GM21737 (cell line): ENCODE measurements around the gene GHRHR.

ENCODE experiments used
- ATAC-seq: cut with Tn5 transposase; IDR thresholded peaks from one replicate; pipeline ENCODE4 v1.9.1; 2021; ENCODE audit warnings: mild to moderate bottlenecking, moderate library complexity; ENCODE audit not compliant: unreplicated experiment

GHRHR gene

DNA sequence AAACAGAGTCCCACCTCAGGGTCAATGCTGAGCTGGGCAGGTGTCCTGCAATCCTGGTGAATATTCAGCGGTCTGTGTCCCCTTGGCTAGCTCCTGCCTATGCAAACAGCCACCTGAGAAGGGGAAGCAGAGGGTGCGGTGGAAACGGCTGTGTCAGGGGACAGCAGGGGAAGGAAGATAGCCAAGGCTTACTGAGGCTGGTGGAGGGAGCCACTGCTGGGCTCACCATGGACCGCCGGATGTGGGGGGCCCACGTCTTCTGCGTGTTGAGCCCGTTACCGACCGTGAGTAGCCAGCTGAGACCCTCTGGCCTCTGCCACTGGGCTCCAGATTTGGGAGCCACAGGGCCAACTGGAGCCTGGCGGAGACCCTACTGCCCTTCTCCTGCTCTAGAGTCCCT lies at the start of gene GHRHR:
Gene GHRHR (plus strand): TSS at position 112 of the 400 bp plus-strand sequence. CDS start 116 bp downstream, at position 228.
- ATAC-seq: no peak

DNA sequence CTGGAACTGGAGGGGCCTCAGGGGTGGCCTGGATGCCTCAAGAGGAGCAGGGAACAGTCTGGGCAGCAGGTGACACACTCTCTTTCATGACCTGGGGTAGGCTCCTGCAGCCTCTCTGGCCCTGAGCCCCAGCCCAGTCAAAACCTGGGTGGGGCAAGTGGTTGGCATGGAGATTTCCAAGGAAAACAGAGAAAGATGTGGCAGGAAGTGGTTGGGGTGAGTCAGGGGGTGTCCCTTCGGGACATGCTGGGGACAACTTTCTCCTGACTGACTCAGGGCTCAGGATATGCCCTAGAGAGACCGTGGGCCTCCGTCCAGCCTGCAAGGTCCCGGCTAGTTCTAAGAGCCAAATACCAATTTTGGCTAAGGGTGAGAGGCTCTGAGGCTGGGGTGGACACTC lies 49.2 kb upstream of the GHRHR start:
- ATAC-seq: no peak

- no peak for ATAC-seq
These were observed 48.6 kb upstream of the GHRHR start for GRCh38 chr7:30915005-30915601.

- no peak for ATAC-seq
These were observed 48.0 kb upstream of the GHRHR start for GRCh38 chr7:30915751-30916150.

DNA sequence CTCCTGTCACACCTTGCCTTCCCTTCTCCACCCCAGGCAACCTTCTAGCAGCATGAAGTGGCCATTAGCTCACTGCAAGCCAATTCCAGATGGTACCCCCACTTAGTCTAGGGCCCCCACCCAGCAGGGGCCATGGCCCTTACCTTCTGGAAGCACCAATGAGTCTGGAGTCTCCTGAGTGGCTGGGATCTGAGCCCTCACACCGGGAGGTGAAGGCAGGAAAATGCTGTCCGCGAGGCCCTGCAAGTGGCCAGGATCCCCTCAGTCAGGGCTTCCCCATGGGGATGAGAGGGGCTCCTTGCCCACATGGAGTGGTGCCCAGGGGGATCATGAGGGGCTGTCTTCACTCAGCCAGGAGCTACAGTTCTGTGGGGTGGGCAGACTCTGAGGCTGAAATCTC lies 47.5 kb upstream of the GHRHR start:
- no peak for ATAC-seq

DNA sequence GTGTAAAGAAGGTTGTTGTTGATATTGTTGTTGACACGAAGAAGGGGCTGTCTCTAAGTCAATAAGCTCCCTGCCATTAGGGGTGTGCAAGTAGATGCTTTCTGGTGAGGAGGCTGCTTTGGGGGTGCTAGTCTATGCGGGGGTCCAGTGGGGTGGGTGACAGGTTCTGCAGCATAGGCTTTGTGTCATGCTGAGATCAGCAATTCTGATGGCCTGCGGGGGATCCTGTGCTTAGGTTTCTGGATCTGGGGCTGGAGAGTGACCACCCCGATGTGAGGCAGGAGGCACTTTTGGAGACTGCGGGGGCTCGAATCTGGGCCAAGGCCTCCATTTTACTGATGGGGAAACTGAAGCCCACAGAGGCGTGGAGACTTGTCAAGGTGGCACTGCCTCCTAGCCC lies 47.0 kb upstream of the GHRHR start:
- no peak for ATAC-seq

DNA sequence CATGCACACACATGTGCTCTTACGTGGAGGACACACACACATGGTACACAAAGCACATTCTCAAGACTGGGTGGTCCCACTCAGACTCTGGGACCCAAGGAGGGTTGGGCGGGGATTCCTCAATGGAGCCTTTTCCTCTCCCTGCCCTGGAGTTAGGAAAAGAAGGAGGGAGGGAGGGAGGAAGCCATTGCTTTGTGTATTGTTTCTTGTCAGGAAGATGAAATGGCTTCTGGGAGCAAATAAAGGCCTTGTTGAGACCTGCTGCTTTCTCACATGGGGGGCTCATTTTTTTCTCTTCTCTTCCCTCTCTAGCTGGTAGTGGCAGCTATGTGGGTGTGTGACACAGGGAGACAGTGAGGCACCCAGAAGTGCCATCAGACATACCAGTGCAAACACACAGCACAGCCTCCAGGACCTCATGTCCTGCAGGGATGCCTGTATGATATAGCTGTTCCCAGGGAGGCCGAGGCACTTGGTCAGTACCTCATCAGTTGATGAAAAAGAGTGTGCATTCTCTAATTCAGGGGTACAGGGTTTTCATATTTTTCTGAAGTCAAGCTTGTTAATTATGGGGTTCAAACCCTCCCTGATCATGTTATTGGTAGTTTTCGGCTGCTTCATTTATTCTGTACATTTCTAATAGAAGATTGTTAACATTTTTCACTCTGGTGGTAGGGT lies 46.4 kb upstream of the GHRHR start:
- ATAC-seq: no peak

DNA sequence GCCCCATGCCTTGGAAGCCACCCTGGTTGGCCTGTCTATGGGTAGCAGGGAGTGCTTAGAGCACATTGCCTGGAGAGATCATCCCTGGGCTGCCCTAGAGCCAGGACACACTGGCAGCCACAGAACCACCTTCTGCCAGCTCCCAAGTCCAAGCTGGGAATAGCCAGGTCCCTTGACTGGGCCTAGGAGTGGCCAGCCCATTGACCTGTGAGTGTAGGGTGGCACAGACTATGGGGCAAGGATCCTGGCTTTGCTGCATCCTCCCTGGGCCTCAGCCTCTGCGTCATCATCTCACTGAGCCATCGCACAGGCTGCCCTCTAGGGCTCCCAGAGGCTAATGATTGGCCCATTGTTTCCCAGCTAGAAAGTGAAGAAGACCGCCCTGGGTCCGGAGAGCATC lies 45.1 kb upstream of the GHRHR start:
- ATAC-seq: no peak

DNA sequence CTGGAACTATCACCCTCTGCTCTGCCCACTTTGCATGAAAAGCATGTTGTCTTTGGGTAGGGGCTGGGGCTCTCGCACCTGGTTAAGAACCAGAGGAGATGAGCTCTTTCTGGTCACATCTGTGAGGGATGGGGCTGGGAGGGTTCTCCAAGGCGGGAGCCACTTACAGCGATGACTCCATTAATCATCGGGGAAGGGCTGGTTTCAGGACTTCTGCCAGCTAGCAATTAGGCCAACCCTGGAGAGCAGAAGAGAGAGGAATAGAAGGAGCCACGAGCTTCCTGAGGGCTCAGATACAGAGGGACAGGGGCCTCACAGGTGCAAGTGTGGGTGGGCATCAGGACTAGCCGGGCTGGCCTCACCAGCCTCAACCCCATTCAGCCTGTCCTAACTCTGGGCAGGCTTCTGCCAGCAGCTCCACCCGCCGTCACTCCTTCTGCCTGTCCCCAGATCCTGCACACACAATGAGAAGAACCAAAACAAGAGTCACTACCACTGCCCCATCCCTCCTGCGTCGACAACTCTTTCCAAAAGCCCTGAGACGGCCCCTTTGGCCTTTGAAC lies 43.7 kb upstream of the GHRHR start:
- ATAC-seq: no peak

- ATAC-seq: no peak
These were observed 42.9 kb upstream of the GHRHR start for GRCh38 chr7:30920584-30921539.

DNA sequence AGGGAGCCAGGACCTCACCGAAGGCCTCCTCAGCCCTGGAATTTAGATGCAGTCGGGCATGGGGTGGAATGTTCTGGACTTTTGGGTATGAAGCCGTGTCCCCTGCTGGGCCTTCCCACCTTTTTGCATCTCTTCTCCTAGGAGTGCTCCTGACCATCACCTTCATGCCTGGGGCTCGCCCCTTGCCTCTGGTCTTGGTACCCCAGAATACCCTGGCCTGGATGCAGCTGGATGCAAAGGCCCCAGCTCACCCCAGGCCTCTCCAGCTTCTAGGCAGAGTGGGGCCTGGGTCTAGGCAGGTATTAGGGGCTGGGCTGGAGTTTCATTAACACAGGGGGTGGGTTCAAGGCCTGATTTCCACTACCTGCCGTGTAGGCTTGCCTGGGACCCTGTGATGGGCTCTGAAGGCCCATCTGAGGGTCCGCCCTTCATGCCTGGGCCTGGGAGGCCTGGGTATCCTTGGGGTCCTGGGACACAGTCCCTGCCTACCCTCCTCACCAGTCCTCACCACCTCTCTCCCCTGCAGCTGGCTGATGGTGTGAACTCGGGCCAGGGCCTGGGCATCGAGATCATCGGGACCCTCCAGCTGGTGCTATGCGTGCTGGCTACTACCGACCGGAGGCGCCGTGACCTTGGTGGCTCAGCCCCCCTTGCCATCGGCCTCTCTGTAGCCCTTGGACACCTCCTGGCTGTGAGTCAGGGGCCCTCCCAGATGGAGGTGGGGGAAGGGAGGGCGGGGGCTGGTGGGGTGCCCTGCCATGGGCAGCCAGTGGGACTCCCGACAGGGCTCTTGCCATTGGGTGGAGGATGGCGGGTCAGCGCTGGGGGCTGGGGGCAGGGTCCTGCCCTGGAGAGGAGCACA lies 42.0 kb upstream of the GHRHR start:
- no peak for ATAC-seq

- ATAC-seq: no peak
These were observed 41.2 kb upstream of the GHRHR start for GRCh38 chr7:30922596-30922995.

- ATAC-seq: no peak
These were observed 40.6 kb upstream of the GHRHR start for GRCh38 chr7:30923009-30923773.

GRCh38 chr7:30923774-30924413 lies 39.9 kb upstream of the GHRHR start:
- no peak for ATAC-seq

DNA sequence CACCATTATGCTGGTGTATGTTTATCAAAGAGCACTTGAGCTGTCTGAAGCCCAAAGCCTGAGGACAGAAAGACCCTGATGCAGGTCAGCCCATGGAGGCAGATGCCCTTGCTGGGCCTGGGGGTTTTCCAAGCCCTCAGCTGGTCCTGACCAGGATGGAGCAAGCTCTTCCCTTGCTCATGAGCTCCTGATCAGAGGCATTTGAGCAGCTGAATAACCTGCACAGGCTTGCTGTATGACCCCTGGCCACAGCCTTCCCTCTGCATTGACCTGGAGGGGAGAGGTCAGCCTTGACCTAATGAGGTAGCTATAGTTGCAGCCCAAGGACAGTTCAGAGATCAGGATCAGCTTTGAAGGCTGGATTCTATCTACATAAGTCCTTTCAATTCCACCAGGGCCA lies 39.1 kb upstream of the GHRHR start:
- no peak for ATAC-seq

- no peak for ATAC-seq
These were observed 38.6 kb upstream of the GHRHR start for GRCh38 chr7:30925117-30925516.

DNA sequence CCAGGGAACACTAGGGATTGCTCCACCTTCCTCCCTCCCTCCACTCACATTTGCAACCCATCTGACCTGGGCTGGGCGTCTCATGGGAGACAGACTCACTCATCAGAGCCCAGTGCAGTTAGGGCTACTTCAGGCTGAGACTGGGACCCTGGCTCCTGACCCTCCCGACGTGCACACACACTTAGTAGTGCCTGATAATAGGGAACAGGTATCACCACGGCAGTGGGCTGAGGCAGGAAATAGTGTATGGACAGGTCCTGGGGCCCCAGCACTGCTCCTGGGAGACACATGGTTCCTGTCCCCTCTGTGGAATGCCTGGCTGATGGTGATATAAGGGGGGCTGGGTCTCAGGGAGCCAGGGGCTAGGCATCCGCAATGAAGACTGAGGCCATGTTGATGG lies 37.8 kb upstream of the GHRHR start:
- ATAC-seq: no peak

DNA sequence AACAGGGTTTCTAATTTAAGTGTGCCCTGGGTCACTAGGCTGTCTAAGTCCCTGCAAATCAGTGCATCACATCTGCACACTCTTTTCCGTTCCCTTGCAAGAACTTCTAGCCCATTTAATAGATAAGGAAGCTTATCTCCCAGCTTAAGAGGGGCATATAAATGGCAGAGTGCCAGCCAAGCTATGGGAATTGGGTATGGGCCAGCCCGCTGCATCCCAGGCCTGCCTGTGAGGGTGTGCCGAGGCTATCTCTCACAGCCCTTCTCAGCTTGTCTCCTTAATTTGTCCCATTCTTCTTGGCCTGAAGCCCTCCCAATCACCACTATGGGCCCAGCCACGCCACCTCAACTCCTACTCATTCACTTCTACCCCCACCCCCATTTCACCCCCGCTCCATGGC lies 37.4 kb upstream of the GHRHR start:
- ATAC-seq: no peak

- ATAC-seq: no peak
These were observed 36.7 kb upstream of the GHRHR start for GRCh38 chr7:30927040-30927439.
